NT2/D1 (cell line): ENCODE data around the gene SEL1L.

Source experiments
- SUZ12 ChIP-seq: IDR thresholded peaks from 2 replicates; pipeline ENCODE4 v1.6.1; 2011; ENCODE audit not compliant: insufficient read length, insufficient read depth; ENCODE audit errors: extremely low read depth
- YY1 ChIP-seq: IDR thresholded peaks from 2 replicates; pipeline ENCODE4 v1.6.1; 2011; ENCODE audit not compliant: insufficient read length, insufficient read depth
- ZNF274 ChIP-seq: IDR thresholded peaks from 2 replicates; pipeline ENCODE4 v1.6.1; 2011; ENCODE audit warnings: mild to moderate bottlenecking, low read depth, low read length

GRCh38 chr14:81466854-81467253 is 66.8 kb downstream of the SEL1L start:
- no peak for TF ChIP-seq YY1
- no peak for TF ChIP-seq SUZ12
- TF ChIP-seq ZNF274: no peak
